Measurements from ENCODE around the gene ARHGEF33.

ARHGEF33 gene

GRCh38 chr2:38960609-38961320 is 71.1 kb downstream of the ARHGEF33 start:
- DNase-seq (ENCODE audit: low read depth), result no peak

GRCh38 chr2:38966006-38966405 is 76.3 kb downstream of the ARHGEF33 start:
- no peak for DNase-seq (ENCODE audit: low read depth)

- no peak for DNase-seq (ENCODE audit: low read depth)
Measured at GRCh38 chr2:38966678-38967077, 77.0 kb downstream of the ARHGEF33 start.

DNA sequence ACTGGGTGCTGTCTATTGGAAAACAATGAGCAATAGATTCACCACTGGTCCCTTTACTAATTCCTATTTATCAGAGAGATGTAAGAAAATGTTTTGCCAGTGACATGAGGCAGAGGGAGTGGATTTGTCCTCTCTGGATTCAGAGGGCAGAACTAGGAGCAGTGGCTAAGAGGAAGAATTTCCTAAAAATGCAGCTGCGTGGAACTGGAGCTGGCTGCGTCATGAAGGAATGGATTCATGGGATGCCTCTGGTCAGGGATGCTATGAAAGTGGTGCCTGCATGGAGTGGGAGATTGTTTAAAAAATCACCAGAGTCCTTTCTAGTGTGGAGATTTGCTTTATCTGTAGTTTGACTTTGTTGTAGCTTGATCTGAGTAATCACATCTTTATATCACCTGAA is 78.3 kb downstream of the ARHGEF33 start:
- no peak for DNase-seq (ENCODE audit: low read depth)

DNA sequence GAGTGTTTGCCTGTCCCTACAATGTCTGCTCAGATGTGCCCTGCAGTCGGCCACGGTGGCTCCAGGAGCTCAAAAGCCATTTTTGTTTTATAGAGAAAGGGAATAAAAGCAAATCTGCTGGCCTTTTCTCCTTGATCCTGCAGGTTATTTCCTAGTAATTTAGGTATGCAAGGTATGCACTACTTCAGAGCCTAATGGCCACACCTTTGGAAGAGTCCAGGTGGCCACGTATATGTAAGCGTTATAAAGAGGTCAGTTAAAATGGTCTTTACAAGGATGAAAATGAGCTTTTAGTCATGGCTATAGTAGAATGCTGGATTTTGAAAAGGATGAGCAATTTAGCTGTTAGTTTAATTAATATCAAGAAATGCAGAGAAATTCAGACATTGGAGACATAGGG is 81.7 kb downstream of the ARHGEF33 start:
- no peak for DNase-seq (ENCODE audit: low read depth)

DNA sequence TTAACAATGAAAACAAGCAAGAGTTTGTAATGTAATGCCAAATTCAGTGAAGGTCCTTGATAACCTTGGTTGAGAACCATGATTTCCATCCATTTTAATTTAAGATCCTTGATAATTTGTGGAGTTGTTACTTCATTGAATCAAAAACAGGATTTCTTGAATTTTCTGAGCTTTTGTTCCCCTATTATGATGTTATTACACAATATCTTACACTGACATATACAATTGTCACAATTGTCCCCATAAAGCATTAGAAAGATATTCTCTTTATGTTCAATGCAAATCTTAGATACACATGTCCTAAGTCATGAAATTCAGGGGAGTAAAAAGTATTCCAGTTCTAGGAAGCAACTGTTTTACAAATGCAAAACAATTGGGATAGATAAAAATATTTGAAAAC is 83.6 kb downstream of the ARHGEF33 start:
- no peak for DNase-seq (ENCODE audit: low read depth)

GRCh38 chr2:38975042-38975441 is 85.4 kb downstream of the ARHGEF33 start:
- no peak for DNase-seq (ENCODE audit: low read depth)

DNA sequence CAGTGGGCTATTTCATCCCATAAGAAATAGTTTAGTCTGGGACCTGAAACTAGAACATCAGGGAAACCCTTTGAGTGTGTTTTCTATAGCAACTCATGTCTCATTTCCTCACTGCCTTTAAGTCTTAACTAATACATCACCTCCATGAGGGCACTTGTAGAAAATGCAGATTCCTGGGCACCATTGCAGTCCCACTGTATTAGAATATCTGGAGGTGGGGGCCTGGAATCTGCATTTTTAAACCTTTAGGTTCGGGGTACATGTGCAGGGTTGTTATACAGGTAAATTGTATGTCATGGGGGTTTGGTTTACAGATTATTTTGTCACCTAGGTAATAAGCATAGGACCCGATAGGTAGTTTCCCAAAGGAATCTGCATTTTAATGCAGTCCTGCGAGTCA is 87.4 kb downstream of the ARHGEF33 start:
- DNase-seq (ENCODE audit: low read depth), result no peak

- no peak for DNase-seq (ENCODE audit: low read depth)
Measured at GRCh38 chr2:38978296-38978903, 88.7 kb downstream of the ARHGEF33 start.

DNA sequence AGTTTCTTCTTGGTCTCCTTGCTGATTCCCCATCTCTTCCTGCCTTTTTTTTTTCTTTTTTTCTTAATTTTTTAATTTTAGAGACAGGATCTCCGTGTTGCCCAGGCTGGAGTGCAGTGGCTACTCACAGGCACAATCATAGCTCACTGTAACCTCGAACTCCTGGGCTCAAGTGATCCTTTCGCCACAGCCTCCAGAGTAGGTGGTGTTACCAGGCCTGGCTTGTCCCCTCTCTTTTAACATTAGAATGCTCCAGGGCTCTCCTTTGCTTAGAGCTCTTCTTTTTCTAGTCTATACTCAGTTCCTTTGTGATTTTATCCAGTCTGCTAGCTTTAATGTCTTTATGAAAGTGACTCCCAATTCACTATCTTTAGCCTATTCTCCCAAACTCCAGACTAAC is 89.2 kb downstream of the ARHGEF33 start:
- no peak for DNase-seq (ENCODE audit: low read depth)

DNA sequence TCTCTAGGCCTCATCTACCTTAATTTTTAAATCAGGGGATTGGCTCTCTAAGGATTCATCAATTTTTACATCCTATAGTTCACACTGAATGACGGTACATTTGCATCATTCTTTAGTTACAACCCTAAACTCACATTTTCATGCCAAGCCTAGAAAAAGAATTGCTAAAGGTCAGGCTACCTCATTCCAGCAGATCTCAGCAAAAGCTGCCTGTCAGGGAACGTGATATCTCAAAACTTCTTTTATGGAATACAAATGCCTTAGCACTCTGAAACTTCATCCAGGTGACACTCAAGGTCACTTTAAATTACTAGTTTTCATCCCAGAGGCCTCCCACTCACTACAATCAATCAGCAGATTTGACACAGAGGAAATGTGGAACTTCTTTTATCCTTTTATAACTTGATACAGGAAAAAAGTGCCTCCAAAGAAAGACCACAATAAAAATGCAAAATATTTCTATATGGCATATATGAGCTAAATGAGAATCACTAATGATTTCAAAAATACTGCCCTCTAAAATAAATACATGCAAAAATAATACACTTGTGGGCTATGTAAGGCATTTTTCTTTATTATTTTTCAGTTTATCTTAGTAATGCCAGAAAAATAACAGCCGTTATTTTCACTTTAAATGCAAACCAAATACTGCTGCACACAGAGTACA is 91.5 kb downstream of the ARHGEF33 start:
- no peak for DNase-seq (ENCODE audit: low read depth)

- DNase-seq (ENCODE audit: low read depth), result no peak
Measured at GRCh38 chr2:38981670-38982357, 92.1 kb downstream of the ARHGEF33 start.

DNA sequence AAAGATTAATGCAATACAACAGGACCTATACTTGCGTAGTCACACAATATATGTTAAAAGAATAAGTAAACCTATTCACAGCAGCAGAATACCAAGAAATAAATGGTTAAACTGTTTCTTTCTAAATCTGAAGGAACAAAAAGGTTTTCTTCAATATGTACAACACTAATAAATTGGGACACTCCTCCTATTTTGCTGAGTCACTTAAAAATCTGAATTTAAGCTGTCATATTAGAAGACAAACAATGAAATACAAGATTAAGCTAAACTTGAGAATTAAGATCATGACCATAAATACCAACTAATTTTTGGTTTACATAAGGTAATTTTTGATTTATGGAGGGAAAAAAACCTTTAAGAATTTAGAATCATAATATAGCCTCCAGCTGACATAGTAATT is 92.8 kb downstream of the ARHGEF33 start:
- DNase-seq (ENCODE audit: low read depth), result no peak

DNA sequence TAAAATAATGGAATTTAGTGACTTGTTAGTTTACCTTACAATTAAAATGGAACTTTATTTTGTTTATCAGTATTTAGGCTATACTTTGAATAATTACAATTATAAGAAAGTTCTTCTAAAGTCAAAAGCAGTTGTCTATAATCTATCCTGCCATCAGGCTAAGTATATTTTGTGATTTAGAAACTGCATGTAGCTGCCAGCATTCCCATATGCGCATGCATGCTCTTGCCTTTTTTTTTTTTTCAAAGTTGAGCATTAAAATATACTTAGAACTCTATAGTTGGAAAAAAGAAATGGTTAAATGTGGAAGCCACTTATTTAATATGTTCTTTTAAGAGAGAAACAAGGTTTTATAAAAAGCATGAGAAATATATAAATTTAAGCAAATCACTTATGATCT is 99.0 kb downstream of the ARHGEF33 start:
- DNase-seq (ENCODE audit: low read depth), result no peak

GRCh38 chr2:38991899-38992298 is 102.2 kb downstream of the ARHGEF33 start:
- no peak for DNase-seq (ENCODE audit: low read depth)

GRCh38 chr2:38997781-38998180 is 108.1 kb downstream of the ARHGEF33 start:
- DNase-seq (ENCODE audit: low read depth), result peak; percentile 83

DNA sequence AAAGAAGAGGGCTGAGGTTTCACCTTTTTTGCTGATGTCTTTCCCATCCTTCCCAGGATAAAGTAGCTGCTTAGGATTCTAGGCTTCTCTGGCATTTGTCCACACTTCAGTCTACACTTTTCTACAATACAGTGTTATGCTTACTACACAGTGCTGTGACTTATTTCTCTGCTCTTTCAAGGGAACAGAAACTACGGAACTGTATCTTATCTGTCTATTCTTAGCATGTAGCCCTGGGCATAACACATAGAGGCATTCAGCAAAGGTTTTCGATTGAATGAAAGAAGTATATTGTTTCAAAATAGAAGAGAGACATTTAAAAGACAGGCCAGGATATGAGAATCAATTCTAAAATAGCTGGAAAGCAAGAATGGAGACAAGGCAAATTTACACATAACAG is 110.9 kb downstream of the ARHGEF33 start:
- no peak for DNase-seq (ENCODE audit: low read depth)

- DNase-seq (ENCODE audit: low read depth), result no peak
Measured at GRCh38 chr2:39007875-39008504, 118.3 kb downstream of the ARHGEF33 start.

DNA sequence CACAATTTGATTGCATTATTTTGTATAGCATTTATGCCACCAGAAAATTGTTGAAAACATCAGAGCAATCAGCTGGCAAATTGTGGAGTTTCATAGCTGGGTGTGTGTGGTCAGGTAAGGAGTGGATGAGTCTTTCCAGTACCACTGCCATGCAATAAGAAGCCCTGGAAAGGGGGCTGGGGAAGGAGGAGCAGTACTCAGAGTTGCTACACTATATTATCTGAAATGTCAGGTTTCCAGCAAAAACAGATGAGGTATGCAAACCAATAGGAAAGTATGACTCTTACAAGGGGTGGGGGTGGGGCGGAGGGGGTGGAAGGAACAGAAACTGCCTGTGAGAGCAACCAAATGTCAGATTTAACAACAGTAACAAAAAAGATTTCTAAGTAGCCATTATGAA is 119.0 kb downstream of the ARHGEF33 start:
- no peak for DNase-seq (ENCODE audit: low read depth)

DNA sequence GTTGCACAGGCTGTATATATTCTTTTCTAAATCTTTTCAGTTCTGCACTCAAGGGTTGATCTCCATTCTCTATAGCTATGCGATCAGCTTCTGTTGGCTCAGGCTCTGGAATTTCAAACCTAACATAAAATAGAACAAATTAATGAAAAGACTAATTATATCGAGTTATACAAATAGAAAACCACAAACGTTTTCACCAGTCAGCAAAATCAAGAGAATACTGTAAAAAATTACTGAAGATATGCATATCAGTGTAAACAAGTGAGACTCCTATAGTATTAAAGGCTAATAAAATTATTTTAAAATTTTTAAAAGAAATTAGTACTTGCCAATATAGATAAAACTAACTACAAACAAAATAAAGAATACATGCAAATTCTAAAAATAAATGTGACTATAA is 124.2 kb downstream of the ARHGEF33 start:
- DNase-seq (ENCODE audit: low read depth), result no peak

GRCh38 chr2:39015424-39015823 is 125.7 kb downstream of the ARHGEF33 start:
- no peak for DNase-seq (ENCODE audit: low read depth)

GRCh38 chr2:39017334-39017733 is 127.7 kb downstream of the ARHGEF33 start:
- no peak for DNase-seq (ENCODE audit: low read depth)
